Measurements from ENCODE around the gene SDHB.

- TF ChIP-seq CTCF (IDR thresholded peaks at IDR 0.05), result no peak
- no peak for TF ChIP-seq EZH2 (IDR thresholded peaks at IDR 0.05; ENCODE audit: borderline replicate concordance, insufficient read depth, low read depth, low read length, poor library complexity, severe bottlenecking)
Observed at GRCh38 chr1:17056551-17056950, 2.7 kb upstream of the SDHB start.

All from B cell (primary cell).